ENCODE results near the gene HERPUD1.

DNA sequence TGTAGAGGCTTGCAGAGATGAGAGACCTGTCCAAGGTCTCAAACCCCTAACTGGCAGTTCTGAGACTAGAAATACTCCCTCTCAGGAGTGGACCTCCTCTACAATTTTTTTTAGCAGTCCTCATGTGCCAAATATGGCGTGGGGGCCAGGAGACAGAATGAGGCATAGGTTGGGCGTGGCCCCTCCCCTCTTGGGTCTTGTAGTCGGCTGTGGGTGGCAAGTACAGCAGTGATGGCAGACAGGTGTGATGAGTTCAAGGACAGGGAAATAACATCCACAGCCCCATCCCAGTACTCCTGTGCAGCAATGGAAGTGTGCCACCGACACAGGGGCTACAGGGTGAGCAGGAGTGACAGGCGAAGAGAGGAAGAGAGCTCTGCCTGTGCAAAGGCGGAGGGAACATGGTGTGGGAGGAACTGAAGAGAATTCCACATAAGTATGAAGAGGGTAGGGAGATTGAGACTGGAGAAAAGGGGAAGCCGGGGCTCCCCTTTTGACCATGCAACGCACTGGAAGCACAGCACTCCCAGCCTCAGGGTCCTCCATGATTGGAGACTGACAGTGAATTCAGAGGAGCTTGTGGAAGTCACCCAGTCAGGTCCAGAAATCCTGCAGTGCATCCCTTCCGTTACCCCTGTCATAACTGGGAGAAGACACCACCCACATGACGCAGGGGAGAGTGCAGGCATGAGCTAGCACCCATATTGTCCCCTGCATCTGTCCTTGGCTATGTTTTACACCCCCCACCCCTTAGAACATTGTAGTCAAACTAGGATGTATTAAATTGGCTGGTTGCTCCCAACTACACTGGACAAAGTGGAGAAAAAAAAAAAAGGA is 15.0 kb downstream of the HERPUD1 start:
- no peak for TF ChIP-seq EZH2phosphoT487 (conservative IDR thresholded peaks at IDR 0.05; ENCODE audit: low read length)
- TF ChIP-seq CTCF (IDR thresholded peaks at IDR 0.05; ENCODE audit: insufficient read depth, low read length, poor library complexity, severe bottlenecking): no peak
